NOMO-1 treated with dmso at 0.1 percent for 144 hours (cell line): ENCODE measurements around the gene COL6A2.

Experiments
- DNase-seq: peaks from one replicate; lab custom pipeline; 2025; ENCODE audit not compliant: unreplicated experiment; lab: John Stamatoyannopoulos, UW

Gene COL6A2

GRCh38 chr21:46112725-46113215, 14.9 kb downstream of the COL6A2 start:
- no peak for DNase-seq

DNA sequence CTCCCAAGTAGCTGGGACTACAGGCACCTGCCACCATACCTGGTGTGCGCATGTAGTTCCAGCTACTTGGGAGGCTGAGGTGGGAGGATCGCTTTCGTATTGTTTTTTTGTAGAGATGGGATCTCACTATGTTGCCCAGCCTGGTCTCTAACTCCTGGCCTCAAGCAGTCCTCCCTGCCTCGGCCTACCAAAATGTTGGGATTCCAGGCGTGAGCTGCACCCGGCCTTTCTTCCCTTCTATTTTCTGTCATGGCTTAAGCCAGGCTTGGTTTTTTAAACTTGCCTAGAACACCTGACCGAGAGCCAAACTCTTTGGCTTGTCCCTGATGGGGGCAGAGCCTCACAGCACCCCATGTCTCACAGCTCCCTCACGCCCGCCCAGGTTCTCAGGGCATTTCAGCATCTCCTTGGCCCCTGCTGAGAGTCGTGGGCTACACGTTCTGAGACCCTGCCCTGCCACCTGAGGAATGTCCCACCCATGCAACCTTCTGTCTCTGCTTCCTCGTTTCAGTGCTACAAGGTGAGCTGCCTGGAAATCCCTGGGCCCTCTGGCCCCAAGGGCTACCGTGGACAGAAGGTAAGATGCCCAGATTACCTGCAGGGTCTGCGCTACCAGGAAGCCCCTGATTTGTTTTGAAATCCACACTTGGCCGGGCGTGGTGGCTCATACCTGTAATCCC, 15.7 kb downstream of the COL6A2 start:
- no peak for DNase-seq

DNA sequence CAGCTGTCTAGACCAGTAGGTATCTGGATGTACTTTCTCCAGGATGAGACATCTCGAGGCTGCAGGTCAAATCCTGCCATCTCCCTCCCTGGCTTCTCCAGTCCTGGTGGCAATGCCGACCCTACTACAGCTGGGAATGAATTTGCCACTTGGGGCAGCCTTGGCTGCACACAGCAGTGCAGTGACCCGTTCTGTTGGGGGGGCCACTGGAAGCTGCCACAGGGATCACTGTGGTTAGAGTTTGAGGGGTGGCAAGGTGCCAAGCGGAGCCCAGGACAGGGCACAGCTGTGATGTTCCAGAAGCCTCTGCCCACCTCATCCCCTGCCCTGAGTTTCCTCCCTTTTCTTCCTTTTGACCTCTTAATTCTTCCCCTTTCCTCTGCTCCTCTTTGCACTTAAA, 17.1 kb downstream of the COL6A2 start:
- DNase-seq, result no peak

DNA sequence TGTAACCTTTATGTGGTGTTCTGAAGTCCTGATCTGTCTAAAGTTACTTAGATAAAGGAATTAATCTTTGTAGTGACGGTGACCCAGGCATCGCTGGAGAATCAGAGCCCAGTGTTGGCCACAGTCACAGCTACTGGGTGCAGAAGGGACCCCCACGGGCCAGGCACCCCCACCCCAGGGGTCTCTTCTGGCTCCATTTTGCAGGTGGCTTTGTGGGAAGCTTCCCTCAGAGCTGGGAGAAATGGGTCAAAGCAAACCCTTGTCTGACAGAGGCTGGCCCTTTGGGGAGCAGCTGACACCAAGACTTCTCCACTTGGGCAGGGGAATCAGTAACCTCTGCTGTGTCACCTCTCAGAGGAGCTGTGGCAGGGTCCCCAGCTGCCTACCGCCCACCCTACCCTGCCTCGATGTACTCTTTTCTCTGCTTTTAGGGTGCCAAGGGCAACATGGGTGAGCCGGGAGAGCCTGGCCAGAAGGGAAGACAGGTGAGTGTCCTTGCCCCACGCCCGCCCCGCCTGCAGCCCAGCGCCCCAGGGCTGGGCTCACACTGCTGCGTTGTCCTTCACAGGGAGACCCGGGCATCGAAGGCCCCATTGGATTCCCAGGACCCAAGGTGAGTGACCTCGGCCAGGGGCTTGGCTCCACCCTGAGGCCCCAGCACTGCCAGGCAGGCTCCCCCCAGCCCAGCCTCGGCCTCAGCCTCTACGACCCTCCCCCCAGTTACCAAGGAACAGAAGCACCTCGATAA, 17.7 kb downstream of the COL6A2 start:
- no peak for DNase-seq

GRCh38 chr21:46116189-46116775, 18.4 kb downstream of the COL6A2 start:
- no peak for DNase-seq

- no peak for DNase-seq
Observed at GRCh38 chr21:46116776-46117585, 19.1 kb downstream of the COL6A2 start.

DNA sequence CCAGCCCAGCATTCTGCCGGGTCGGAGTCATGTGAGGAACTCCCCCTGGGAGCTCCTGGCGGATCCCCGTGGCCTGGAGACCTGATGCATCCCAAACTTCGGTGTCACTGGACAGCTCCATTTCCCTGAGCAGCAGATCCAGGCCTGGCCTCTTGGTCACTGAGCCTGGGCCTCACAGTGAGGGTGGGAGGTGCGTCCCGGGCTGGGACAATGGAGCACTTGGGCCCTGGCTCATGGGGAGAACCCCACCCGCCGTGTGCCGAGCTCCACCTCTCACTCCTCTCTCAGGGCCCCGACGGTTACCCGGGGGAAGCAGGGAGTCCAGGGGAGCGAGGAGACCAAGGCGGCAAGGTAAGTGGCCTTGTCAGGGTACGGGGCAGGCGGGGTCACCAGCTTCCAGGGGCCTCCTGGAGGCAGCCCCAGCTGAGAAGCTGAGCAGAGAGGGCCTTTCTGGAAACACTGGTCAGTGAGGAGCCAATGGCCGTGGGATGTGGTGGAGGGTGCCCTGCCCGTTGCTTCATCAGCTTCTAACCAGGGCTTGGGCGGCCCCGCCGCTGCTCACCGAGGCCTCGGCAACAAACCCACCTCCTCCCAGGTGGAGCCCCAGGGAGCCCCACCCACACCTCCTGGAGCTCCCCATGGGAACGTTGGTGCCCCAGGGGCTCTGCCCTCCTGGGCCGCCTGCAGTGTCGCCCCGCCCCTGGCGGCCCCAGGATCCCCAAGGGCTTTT, 19.8 kb downstream of the COL6A2 start:
- no peak for DNase-seq

DNA sequence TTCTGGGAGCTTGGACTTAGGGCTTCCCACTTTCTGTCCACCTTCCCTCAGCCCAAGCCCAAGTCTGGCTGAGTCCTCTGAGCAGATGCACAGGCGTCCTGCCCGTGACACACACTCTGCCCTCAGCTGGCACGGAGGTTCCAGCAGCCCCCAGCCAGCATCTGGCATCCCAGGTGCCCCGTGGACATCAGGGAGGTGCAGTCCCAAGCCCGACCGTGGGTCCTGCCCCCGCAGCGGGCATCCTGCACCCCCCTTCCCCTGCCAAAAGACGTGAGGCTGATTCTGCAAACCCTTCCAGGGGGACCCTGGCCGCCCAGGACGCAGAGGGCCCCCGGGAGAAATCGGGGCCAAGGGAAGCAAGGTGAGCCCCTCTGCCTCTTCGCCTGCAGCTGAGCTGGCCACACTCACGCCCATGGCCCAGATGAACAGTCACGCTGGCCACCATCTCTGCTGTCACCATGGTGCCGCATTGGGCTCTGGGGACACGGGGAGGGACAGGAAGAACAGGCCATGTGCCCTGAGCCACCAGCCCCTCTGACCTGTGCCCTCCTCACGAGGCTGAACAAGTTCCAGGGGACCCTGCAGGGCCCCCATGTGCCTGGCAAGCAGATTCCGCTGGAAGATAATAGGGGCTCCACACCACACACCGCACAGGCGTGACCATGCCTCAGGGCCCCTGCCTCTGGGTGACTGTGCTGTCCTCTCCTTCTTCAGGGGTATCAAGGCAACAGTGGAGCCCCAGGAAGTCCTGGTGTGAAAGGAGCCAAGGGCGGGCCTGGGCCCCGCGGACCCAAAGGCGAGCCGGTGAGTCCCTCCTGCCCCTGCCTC, 20.6 kb downstream of the COL6A2 start:
- no peak for DNase-seq

GRCh38 chr21:46119144-46119636, 21.3 kb downstream of the COL6A2 start:
- DNase-seq, result no peak

- no peak for DNase-seq
Observed at GRCh38 chr21:46119637-46120271, 21.8 kb downstream of the COL6A2 start.

DNA sequence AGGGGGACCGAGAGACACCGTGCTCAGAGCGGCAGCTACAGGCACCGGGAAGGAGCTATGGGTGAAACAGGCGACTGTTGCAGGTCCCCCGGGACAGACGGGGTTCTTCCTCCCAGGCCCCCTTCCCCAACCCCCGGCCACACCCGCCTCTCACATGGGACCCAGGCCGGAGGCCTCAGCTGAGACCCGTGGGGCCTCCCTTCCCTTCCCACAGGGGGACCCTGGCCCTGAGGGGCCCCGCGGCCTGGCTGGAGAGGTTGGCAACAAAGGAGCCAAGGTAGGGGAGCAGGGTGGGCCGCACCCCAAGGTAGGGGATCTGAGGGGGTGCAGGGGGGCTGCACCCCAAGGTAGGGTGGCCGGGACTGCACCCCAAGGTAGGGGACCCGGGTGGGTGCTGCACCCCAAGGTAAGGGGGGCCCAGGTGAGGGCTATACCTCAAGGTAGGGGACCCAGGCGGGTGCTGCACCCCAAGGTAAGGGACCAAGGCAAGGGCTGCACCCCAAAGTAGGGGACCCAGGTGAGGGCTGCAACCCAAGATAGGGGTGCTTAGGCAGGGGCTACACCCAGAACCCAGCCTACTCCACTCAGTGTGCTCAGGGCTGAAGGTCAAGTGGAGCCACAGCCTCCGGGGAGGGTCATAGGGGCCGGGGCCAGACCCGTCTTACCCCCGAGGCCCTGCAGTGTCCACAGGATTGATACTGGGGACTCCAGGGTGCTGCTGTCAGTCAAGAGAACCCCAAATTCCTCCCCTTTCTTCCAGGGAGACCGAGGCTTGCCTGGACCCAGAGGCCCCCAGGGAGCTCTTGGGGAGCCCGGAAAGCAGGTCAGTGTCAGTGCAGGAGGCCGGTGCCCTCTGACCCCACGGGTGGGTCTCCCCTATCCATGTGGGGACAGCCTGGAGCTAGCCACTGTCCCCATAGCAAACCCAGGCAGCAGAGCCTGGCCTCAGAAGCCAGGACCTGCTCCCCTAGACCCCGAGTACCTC, 22.7 kb downstream of the COL6A2 start:
- DNase-seq, result no peak

GRCh38 chr21:46121286-46122221, 23.6 kb downstream of the COL6A2 start:
- DNase-seq, result no peak

DNA sequence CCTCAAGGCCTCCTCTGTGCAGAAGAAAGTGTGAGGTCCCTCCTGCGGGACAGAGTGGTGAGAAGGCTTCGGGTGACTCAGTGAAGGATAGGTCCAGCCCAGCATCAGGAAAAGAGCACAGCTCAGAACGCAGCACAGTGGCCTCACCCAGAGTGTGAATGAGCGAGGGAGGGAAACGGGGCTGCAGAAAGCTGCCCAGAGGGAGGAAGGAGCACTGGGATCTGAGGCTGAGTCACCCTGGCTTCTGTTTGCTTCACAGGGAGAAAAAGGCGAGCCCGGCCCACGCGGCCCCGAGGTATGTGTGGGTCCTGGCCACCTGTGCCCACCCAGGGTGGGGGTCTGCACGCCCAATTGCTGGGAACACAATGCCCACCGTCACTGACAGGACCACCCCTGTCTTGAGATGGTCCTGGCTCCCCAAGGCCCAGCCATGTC, 24.3 kb downstream of the COL6A2 start:
- DNase-seq, result no peak

DNA sequence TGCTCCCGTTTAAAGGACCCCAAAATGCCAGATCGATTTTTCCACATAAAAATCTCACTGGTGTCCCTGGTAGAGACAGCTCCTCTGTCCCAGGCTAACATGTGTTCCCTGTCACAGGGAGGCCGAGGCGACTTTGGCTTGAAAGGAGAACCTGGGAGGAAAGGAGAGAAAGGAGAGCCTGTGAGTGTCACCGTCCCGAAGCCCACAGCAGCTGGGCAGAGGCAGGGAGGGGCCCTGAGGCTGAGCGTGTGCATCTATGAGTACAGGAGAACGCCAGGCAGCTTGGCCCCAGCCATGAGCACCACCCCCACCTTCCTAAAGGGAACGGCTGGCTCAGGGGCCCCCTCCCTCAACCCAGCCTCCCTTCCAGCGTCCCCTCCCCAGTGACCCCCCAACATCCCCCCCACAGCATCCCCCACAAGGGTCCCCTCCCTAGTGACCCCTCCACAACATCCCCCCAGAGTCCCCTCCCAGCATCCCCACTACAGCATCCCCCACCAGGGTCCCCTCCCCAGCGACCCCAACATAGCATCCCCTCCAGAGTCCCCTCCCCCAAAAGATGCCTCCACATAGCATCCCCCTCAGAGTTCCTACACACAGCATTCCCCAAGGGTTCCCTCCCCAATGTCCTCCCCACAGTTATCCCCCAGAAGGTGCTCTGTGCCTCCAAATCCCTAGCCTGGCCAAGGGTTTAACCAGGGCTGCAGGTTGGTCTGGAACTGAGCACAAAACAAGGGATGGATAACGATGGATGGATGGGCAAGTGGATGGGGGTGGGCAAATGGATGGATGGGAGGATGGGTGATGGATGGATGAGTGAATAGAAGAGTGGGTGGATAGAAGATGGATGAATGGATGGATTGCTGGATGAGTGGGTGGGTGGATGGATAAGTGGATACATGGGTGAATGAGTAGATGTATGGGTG, 25.1 kb downstream of the COL6A2 start:
- DNase-seq, result no peak

- no peak for DNase-seq
Observed at GRCh38 chr21:46124083-46124925, 26.4 kb downstream of the COL6A2 start.
